HEK293 (cell line): ENCODE data around the gene SYNCRIP.

Source experiments
- AEBP2 ChIP-seq: fragments of 450-650 bp; formaldehyde crosslinking; IDR thresholded peaks from 2 replicates; pipeline ENCODE4 v1.5.1; 2016; ENCODE audit warnings: missing biosample characterization, missing genetic modification characterization, borderline replicate concordance
- EGR2 ChIP-seq: fragments of 450-650 bp; formaldehyde crosslinking; IDR thresholded peaks from 2 replicates; pipeline ENCODE4 v1.5.1; 2016; ENCODE audit warnings: low read depth, missing biosample characterization, missing genetic modification characterization
- GLI2 ChIP-seq: fragments of 450-650 bp; formaldehyde crosslinking; IDR thresholded peaks from 2 replicates; pipeline ENCODE4; 2017; ENCODE audit warnings: missing biosample characterization, missing genetic modification characterization, low read depth, borderline replicate concordance
- KLF16 ChIP-seq: fragments of 450-650 bp; formaldehyde crosslinking; IDR thresholded peaks from 2 replicates; pipeline ENCODE4 v1.5.1; 2017; ENCODE audit warnings: missing biosample characterization, missing genetic modification characterization
- REST ChIP-seq: fragments of 450-650 bp; formaldehyde crosslinking; IDR thresholded peaks from 2 replicates; pipeline ENCODE4 v1.5.1; 2016; ENCODE audit warnings: missing biosample characterization, missing genetic modification characterization
- WT1 ChIP-seq: fragments of 450-650 bp; formaldehyde crosslinking; IDR thresholded peaks from 2 replicates; pipeline ENCODE4 v1.5.1; 2016; ENCODE audit warnings: missing biosample characterization, missing genetic modification characterization
- ZBTB21 ChIP-seq: fragments of 450-650 bp; formaldehyde crosslinking; IDR thresholded peaks from 2 replicates; pipeline ENCODE4 v1.5.1; 2017; ENCODE audit warnings: missing biosample characterization, missing genetic modification characterization
- ZBTB8A ChIP-seq: fragments of 450-650 bp; formaldehyde crosslinking; IDR thresholded peaks from 2 replicates; pipeline ENCODE4 v1.5.1; 2016; ENCODE audit warnings: missing biosample characterization, missing genetic modification characterization
- ZNF114 ChIP-seq: fragments of 450-650 bp; formaldehyde crosslinking; IDR thresholded peaks from 2 replicates; pipeline ENCODE4 v1.5.0; 2017; ENCODE audit warnings: missing biosample characterization, missing genetic modification characterization
- ZNF132 ChIP-seq: fragments of 450-650 bp; formaldehyde crosslinking; IDR thresholded peaks from 2 replicates; pipeline ENCODE4 v1.5.1; 2017; ENCODE audit warnings: missing biosample characterization, missing genetic modification characterization, borderline replicate concordance
- ZNF148 ChIP-seq: fragments of 450-650 bp; formaldehyde crosslinking; IDR thresholded peaks from 2 replicates; pipeline ENCODE4 v1.5.0; 2017; ENCODE audit warnings: missing biosample characterization, missing genetic modification characterization, borderline replicate concordance
- ZNF169 ChIP-seq: fragments of 450-650 bp; formaldehyde crosslinking; IDR thresholded peaks from 2 replicates; pipeline ENCODE4 v1.5.1; 2016; ENCODE audit warnings: missing biosample characterization, missing genetic modification characterization
- ZNF174 ChIP-seq: fragments of 450-650 bp; formaldehyde crosslinking; IDR thresholded peaks from 2 replicates; pipeline ENCODE4 v1.5.0; 2017; ENCODE audit warnings: missing biosample characterization, mild to moderate bottlenecking, missing genetic modification characterization
- ZNF19 ChIP-seq: fragments of 450-650 bp; formaldehyde crosslinking; IDR thresholded peaks from 2 replicates; pipeline ENCODE4; 2016; ENCODE audit warnings: missing biosample characterization, missing genetic modification characterization, low read depth
- ZNF362 ChIP-seq: fragments of 450-650 bp; formaldehyde crosslinking; IDR thresholded peaks from 2 replicates; pipeline ENCODE4 v1.5.1; 2016; ENCODE audit warnings: missing biosample characterization, missing genetic modification characterization
- ZNF366 ChIP-seq: fragments of 450-650 bp; formaldehyde crosslinking; conservative IDR thresholded peaks from 2 replicates; pipeline ENCODE4 v1.5.1; 2016; ENCODE audit warnings: missing biosample characterization, missing genetic modification characterization
- ZNF37A ChIP-seq: fragments of 450-650 bp; IDR thresholded peaks from 2 replicates; pipeline ENCODE4 v1.5.1; 2018; ENCODE audit warnings: missing biosample characterization, missing genetic modification characterization
- ZNF518A ChIP-seq: fragments of 450-650 bp; formaldehyde crosslinking; conservative IDR thresholded peaks from 2 replicates; pipeline ENCODE4 v1.5.1; 2016; ENCODE audit warnings: low read depth, missing biosample characterization, missing genetic modification characterization
- ZNF585B ChIP-seq: fragments of 450-650 bp; formaldehyde crosslinking; IDR thresholded peaks from 2 replicates; pipeline ENCODE4 v1.5.1; 2016; ENCODE audit warnings: missing biosample characterization, missing genetic modification characterization
- ZNF707 ChIP-seq: fragments of 450-650 bp; formaldehyde crosslinking; IDR thresholded peaks from 2 replicates; pipeline ENCODE4 v1.5.1; 2016; ENCODE audit warnings: missing biosample characterization, missing genetic modification characterization
- ZNF830 ChIP-seq: fragments of 450-650 bp; IDR thresholded peaks from 2 replicates; pipeline ENCODE4 v1.5.0; 2018; ENCODE audit warnings: missing biosample characterization, missing genetic modification characterization, low read depth, mild to moderate bottlenecking, moderate library complexity
- ZSCAN16 ChIP-seq: fragments of 450-650 bp; formaldehyde crosslinking; IDR thresholded peaks from 2 replicates; pipeline ENCODE4 v1.5.1; 2016; ENCODE audit warnings: missing biosample characterization, missing genetic modification characterization
- ZSCAN5A ChIP-seq: fragments of 450-650 bp; formaldehyde crosslinking; IDR thresholded peaks from 2 replicates; pipeline ENCODE4 v1.5.1; 2016; ENCODE audit warnings: missing biosample characterization, missing genetic modification characterization

SYNCRIP gene

GRCh38 chr6:85678602-85679444, 36.1 kb upstream of the SYNCRIP start (continued):
- TF ChIP-seq ZNF148 (tag by site-specific recombination) (no peak), ZNF362 (tag by site-specific recombination) (peak; percentile 92), ZNF19 (tag by site-specific recombination) (no peak), REST (tag by site-specific recombination) (peak; percentile 58; the same call in 1 of the 2 replicates), ZNF366 (tag by site-specific recombination) (peak; percentile 67), ZSCAN5A (tag by site-specific recombination) (0 out of 2 replicates have a peak, but pooled peaks have one; percentile 95), EGR2 (tag by site-specific recombination) (no peak), AEBP2 (0 out of 2 replicates have a peak, but pooled peaks have one; percentile 62), ZBTB8A (tag by site-specific recombination) (peak; percentile 87), GLI2 (tag by site-specific recombination) (no peak; the same call in 1 of the 2 replicates), ZNF37A (tag by site-specific recombination) (no peak), ZNF169 (tag by site-specific recombination) (no peak), ZNF518A (tag by site-specific recombination) (no peak; the same call in none of the 2 replicates), ZSCAN16 (tag by site-specific recombination) (peak; percentile 58; the same call in 1 of the 2 replicates), ZNF707 (no peak; the same call in 1 of the 2 replicates), WT1 (tag by site-specific recombination) (peak; percentile 92), ZNF585B (tag by site-specific recombination) (peak; percentile 34; the same call in 1 of the 2 replicates), ZNF114 (no peak), ZNF830 (tag by site-specific recombination) (no peak), KLF16 (tag by site-specific recombination) (peak; percentile 77; the same call in 1 of the 2 replicates), ZNF132 (tag by site-specific recombination) (no peak), ZNF174 (no peak), ZBTB21 (tag by site-specific recombination) (peak; percentile 48; the same call in 1 of the 2 replicates)
